Lung (tissue), 12 donors: ENCODE measurements around the gene FAT2. TPM values are rescaled to one million over a fixed set of nuclear protein-coding genes. Genes with fewer than 3 reads are reported as not detected.
"Not testable (repeated sequence)": the region's sequence is repeated elsewhere in the genome, so short reads cannot be mapped to it uniquely, and the experiment has no call there.

Source experiments
- ATAC-seq: fragments of 200-7000 bp; cut with Tn5 transposase; one replicate; pipeline ENCODE4 v1.9.1; 2020; ENCODE audit warnings: moderate number of reproducible peaks; ENCODE audit not compliant: insufficient read depth, low FRiP score
- DNase-seq, 3 donors: peaks; one replicate each; pipeline ENCODE4 v3.0.0-alpha.2; 2013 to 2017
- H3K27ac ChIP-seq, 2 donors: one replicate each; pipeline ENCODE4 v1.5.1; 2013; ENCODE audit warnings: mild to moderate bottlenecking in 2 of 2, moderate library complexity in 2 of 2, control low read depth in 1 of 2, inconsistent platforms in 1 of 2, low read depth in 1 of 2, low read length in 1 of 2
- H3K27me3 ChIP-seq, 3 donors: one replicate each; pipeline ENCODE4 v1.5.1; 2013; ENCODE audit warnings: low read length in 2 of 3; ENCODE audit not compliant: control insufficient read depth in 3 of 3, insufficient read depth in 3 of 3
- H3K36me3 ChIP-seq, 4 donors: one replicate each; pipeline ENCODE4 v1.5.1; 2013; ENCODE audit warnings: low read length in 4 of 4, mild to moderate bottlenecking in 1 of 4, moderate library complexity in 1 of 4; ENCODE audit not compliant: control insufficient read depth in 4 of 4, insufficient read depth in 4 of 4
- H3K4me1 ChIP-seq, 5 donors: one replicate each; pipeline ENCODE4 v1.5.1; 2013; ENCODE audit warnings: low read length in 5 of 5, mild to moderate bottlenecking in 2 of 5, moderate library complexity in 1 of 5; ENCODE audit not compliant: control insufficient read depth in 5 of 5, insufficient read depth in 5 of 5
- H3K4me3 ChIP-seq: one replicate; pipeline ENCODE4 v1.5.1; 2013; ENCODE audit warnings: mild to moderate bottlenecking, control low read depth, moderate library complexity
- H3K9ac ChIP-seq, 2 donors: one replicate each; pipeline ENCODE4 v1.5.1; 2013; ENCODE audit warnings: low read length in 2 of 2, control low read depth in 1 of 2; ENCODE audit not compliant: insufficient read depth in 1 of 2
- H3K9me3 ChIP-seq, 4 donors: one replicate each; pipeline ENCODE4 v1.5.1; 2013; ENCODE audit warnings: low read length in 3 of 4, mild to moderate bottlenecking in 1 of 4, moderate library complexity in 1 of 4; ENCODE audit not compliant: control insufficient read depth in 4 of 4, insufficient read depth in 3 of 4
- CTCF ChIP-seq: IDR thresholded peaks from 2 replicates; pipeline ENCODE4 v1.5.1; 2012; ENCODE audit warnings: mild to moderate bottlenecking; ENCODE audit errors: control extremely low read depth, extremely low read depth
- WGBS, 2 donors: extraction: QIAGEN DNeasy Blood & Tissue Kit; methylation state at CpG; one replicate each; pipeline ENCODE4 v1.1.7; 2013; 5-methylcytosine and 5-hydroxymethylcytosine counted together
- polyA plus RNA-seq, 2 donors: library from polyadenylated mRNA; stranded (reverse); fragments of 200-250 nt; gene quantifications; one replicate each; pipeline ENCODE4 v1.2.1, GENCODE V29; 2013
- total RNA-seq, 2 donors: library from RNA; depleted of rRNA in 1 of 2; stranded (reverse); fragments of >200 nt in 1 of 2; gene quantifications; one replicate each; pipeline ENCODE4 v1.2.1, GENCODE V29; 2014 to 2021
- donor health status: control.
- donor health status: control.
- donor health status: Bipolar disorder and iron deficiency.
- donor health status: healthy.
- donor health status: DM: yes; HTN: yes; CAD: no.

Gene FAT2
- total and polyA plus RNA-seq, 4 donors: 0.24 to 3.1 (median 0.67) TPM

GRCh38 chr5:151589878-151590570, 1.1 kb downstream of the FAT2 start:
- H3K9ac ChIP-seq: no peak overlapping the region

GRCh38 chr5:151587796-151588555, 3.2 kb downstream of the FAT2 start:
- Histone ChIP-seq H3K27me3 (no peaks in the 10 kb centered on the region), H3K27ac (no peak overlapping the region), H3K9ac (no peak overlapping the region), H3K9me3 (no peaks in the 10 kb centered on the region), H3K36me3 (no peaks in the 10 kb centered on the region), H3K4me1 (no peaks in the 10 kb centered on the region), H3K4me3 (no peak overlapping the region)
- DNase-seq (no peak), ATAC-seq (no peak)
- WGBS, 2 donors: 91 to 95% methylated on average over 5 of the region's 5 CpGs
- no peak for TF ChIP-seq CTCF

More at GRCh38 chr5:151589878-151590570, 1.1 kb downstream of the FAT2 start:
- no peak for DNase-seq
- WGBS, 2 donors: 67% methylated on average over 6 of the region's 6 CpGs
- Histone ChIP-seq H3K4me3 (no peak overlapping the region), H3K9me3 (no peaks in the 10 kb centered on the region), H3K4me1 (no peaks in the 10 kb centered on the region), H3K27me3 (no peaks in the 10 kb centered on the region), H3K27ac (no peak overlapping the region), H3K36me3 (no peaks in the 10 kb centered on the region)
- no peak for TF ChIP-seq CTCF
- no peak for ATAC-seq

GRCh38 chr5:151585970-151586369, 5.2 kb downstream of the FAT2 start:
- no peak overlapping the region for H3K4me3 ChIP-seq
- H3K27me3 ChIP-seq: no peaks in the 10 kb centered on the region
- WGBS, 2 donors: 77 to 90% methylated on average over 10 of the region's 10 CpGs
- H3K4me1 ChIP-seq: no peaks in the 10 kb centered on the region
- no peaks in the 10 kb centered on the region for H3K9me3 ChIP-seq
- no peak for TF ChIP-seq CTCF
- H3K27ac ChIP-seq: no peak overlapping the region
- H3K9ac ChIP-seq: no peak overlapping the region
- DNase-seq (no peak), ATAC-seq (no peak)
- no peaks in the 10 kb centered on the region for H3K36me3 ChIP-seq

GRCh38 chr5:151585344-151585743, 5.8 kb downstream of the FAT2 start:
- not testable (repeated sequence) for H3K9ac ChIP-seq, ATAC-seq, H3K4me3 ChIP-seq, H3K27me3 ChIP-seq, H3K9me3 ChIP-seq, H3K36me3 ChIP-seq, H3K27ac ChIP-seq, H3K4me1 ChIP-seq, DNase-seq
- 57 to 85% methylated on average over 4 of the region's 4 CpGs for WGBS, 2 donors
